GM23248 (cell line): Measurements from ENCODE around the gene SYNE2. TPM values are rescaled to one million over a fixed set of nuclear protein-coding genes. Genes with fewer than 3 reads are reported as not detected.

Experiments used
- DNase-seq: peaks from one replicate; pipeline ENCODE4 v3.0.0-alpha.2; 2015
- H2AFZ ChIP-seq: fragments of 200-600 bp; sonication (generic); 2 replicates; pipeline ENCODE4 v1.6.1; 2016; ENCODE audit warnings: antibody characterized with exemption
- H3F3A ChIP-seq: fragments of 200-600 bp; sonication (generic); 2 replicates; pipeline ENCODE4 v1.6.1; 2016; ENCODE audit warnings: mild to moderate bottlenecking, antibody characterized with exemption, mixed run types; ENCODE audit not compliant: insufficient read depth
- H3K27ac ChIP-seq: fragments of 200-600 bp; sonication (generic); 2 replicates; pipeline ENCODE4 v1.5.1; 2016; ENCODE audit warnings: mild to moderate bottlenecking
- H3K27me3 ChIP-seq: fragments of 200-600 bp; sonication (generic); replicated peaks from 2 replicates; pipeline ENCODE4 v1.6.1; 2016; ENCODE audit warnings: mild to moderate bottlenecking; ENCODE audit not compliant: insufficient read depth
- H3K36me3 ChIP-seq: fragments of 200-600 bp; sonication (generic); 2 replicates; pipeline ENCODE4 v1.6.1; 2016; ENCODE audit warnings: low read depth, mild to moderate bottlenecking
- H3K4me1 ChIP-seq: fragments of 200-600 bp; sonication (generic); 2 replicates; pipeline ENCODE4 v1.6.1; 2016; ENCODE audit warnings: mild to moderate bottlenecking; ENCODE audit not compliant: insufficient read depth
- H3K4me2 ChIP-seq: fragments of 200-600 bp; sonication (generic); one replicate; pipeline ENCODE4 v1.6.1; 2016; ENCODE audit warnings: mild to moderate bottlenecking; ENCODE audit not compliant: unreplicated experiment
- H3K4me3 ChIP-seq: fragments of 200-600 bp; sonication (generic); 2 replicates; pipeline ENCODE4 v1.5.1; 2016; ENCODE audit warnings: mild to moderate bottlenecking
- H3K79me2 ChIP-seq: fragments of 200-600 bp; sonication (generic); 2 replicates; pipeline ENCODE4 v1.6.1; 2016; ENCODE audit warnings: mild to moderate bottlenecking; ENCODE audit not compliant: insufficient read depth
- H3K9ac ChIP-seq: fragments of 200-600 bp; sonication (generic); 2 replicates; pipeline ENCODE4 v1.6.1; 2016; ENCODE audit warnings: mild to moderate bottlenecking
- H3K9me2 ChIP-seq: fragments of 200-600 bp; sonication (generic); 2 replicates; pipeline ENCODE4 v1.6.1; 2016; ENCODE audit warnings: mixed run types, mild to moderate bottlenecking, moderate library complexity; ENCODE audit not compliant: insufficient read depth
- H3K9me3 ChIP-seq: fragments of 200-600 bp; sonication (generic); one replicate; pipeline ENCODE4 v1.6.1; 2017; ENCODE audit warnings: low read depth
- H4K20me1 ChIP-seq: fragments of 200-600 bp; sonication (generic); 2 replicates; pipeline ENCODE4 v1.6.0; 2016; ENCODE audit not compliant: insufficient read depth
- EZH2 ChIP-seq: fragments of 200-600 bp; sonication (generic); IDR thresholded peaks from 2 replicates; pipeline ENCODE4 v1.6.1; 2018; ENCODE audit warnings: antibody characterized with exemption, mild to moderate bottlenecking; ENCODE audit not compliant: insufficient read depth, poor library complexity, severe bottlenecking
- EZH2phosphoT487 ChIP-seq: fragments of 200-600 bp; sonication (generic); IDR thresholded peaks from 2 replicates; pipeline ENCODE4 v1.6.1; 2018; ENCODE audit warnings: antibody characterized with exemption, moderate library complexity, mild to moderate bottlenecking, low read depth; ENCODE audit not compliant: insufficient read depth
- WGBS, 2 experiments: methylation state at CpG; one replicate each; pipeline ENCODE4 v1.1.6; 2015 to 2017; ENCODE audit warnings: low lambda C conversion rate in 2 of 2, low coverage in 1 of 2; ENCODE audit errors: missing lambda C conversion rate in 2 of 2; 5-methylcytosine and 5-hydroxymethylcytosine counted together
- in situ Hi-C: fragments of 300-500 bp; cut with MboI; formaldehyde crosslinking; loops from 2 replicates; pipeline ENCODE4 v1.15.0; 2020
- polyA plus RNA-seq: library from polyadenylated mRNA; unstranded; fragments of >200 nt; fragmentation: Nextera tagmentation; extraction: Ambion mirVana; gene quantifications from 2 replicates; pipeline ENCODE4 v1.2.1, GENCODE V29; 2016
- total RNA-seq: library from RNA; depleted of rRNA; stranded (reverse); fragments of >200 nt; shearing (Covaris generic); gene quantifications from 2 replicates; pipeline ENCODE4 v1.2.3, GENCODE V29; 2014

Gene SYNE2
- total and polyA plus RNA-seq, 2 experiments from 2014 or later = 2.8 to 4.4 TPM

DNA sequence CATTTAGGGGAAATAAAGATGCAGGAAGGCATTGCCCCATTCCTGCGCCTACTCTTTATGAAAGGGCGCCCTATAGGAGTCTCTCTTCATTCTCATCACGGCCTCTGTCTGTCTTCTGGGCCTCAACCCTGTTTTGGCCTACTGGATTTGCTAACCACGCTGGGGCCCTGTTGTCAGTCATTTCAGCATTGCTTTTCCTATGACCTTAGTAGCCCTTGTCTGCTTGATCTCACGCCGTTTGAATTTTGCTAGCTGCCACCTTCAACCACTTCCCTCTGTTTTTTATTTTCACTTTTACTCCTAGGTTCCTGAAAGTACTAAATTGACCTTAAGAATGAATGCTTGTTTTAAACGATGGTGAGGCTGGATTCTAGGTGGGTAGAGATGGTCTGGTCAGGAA lies 139.0 kb downstream of the SYNE2 start:
- Histone ChIP-seq H2AFZ (no peak overlapping the region), H3K27ac (no peak overlapping the region), H3K4me2 (no peak overlapping the region), H3K9ac (no peak overlapping the region), H3K27me3 (no peaks in the 10 kb centered on the region), H3K36me3 (no peaks in the 10 kb centered on the region), H4K20me1 (no peaks in the 10 kb centered on the region), H3F3A (no peaks in the 10 kb centered on the region), H3K9me3 (no peaks in the 10 kb centered on the region), H3K9me2 (no peaks in the 10 kb centered on the region), H3K4me3 (no peak overlapping the region), H3K79me2 (no peaks in the 10 kb centered on the region), H3K4me1 (no peaks in the 10 kb centered on the region)
- TF ChIP-seq EZH2phosphoT487 (no peak), EZH2 (no peak)
- no peak for DNase-seq
- WGBS, 2 experiments = 95 to 97% methylated on average over 7 of the region's 7 CpGs
- in situ Hi-C loops = no loop called here

GRCh38 chr14:63992858-63993257 lies 140.1 kb downstream of the SYNE2 start:
- 93 to 94% methylated on average over 6 of the region's 6 CpGs for WGBS, 2 experiments
- no peaks in the 10 kb centered on the region for H3F3A ChIP-seq
- no peaks in the 10 kb centered on the region for H4K20me1 ChIP-seq
- no peak for DNase-seq
- H2AFZ ChIP-seq = no peak overlapping the region
- no peaks in the 10 kb centered on the region for H3K9me3 ChIP-seq
- no peak overlapping the region for H3K4me3 ChIP-seq
- H3K36me3 ChIP-seq = no peaks in the 10 kb centered on the region
- H3K4me1 ChIP-seq = no peaks in the 10 kb centered on the region
- no peak for TF ChIP-seq EZH2phosphoT487
- TF ChIP-seq EZH2 = no peak
- no peak overlapping the region for H3K27ac ChIP-seq
- in situ Hi-C loops = no loop called here
- H3K9me2 ChIP-seq = no peaks in the 10 kb centered on the region
- H3K9ac ChIP-seq = no peak overlapping the region
- H3K4me2 ChIP-seq = no peak overlapping the region
- H3K27me3 ChIP-seq = no peaks in the 10 kb centered on the region
- H3K79me2 ChIP-seq = no peaks in the 10 kb centered on the region

DNA sequence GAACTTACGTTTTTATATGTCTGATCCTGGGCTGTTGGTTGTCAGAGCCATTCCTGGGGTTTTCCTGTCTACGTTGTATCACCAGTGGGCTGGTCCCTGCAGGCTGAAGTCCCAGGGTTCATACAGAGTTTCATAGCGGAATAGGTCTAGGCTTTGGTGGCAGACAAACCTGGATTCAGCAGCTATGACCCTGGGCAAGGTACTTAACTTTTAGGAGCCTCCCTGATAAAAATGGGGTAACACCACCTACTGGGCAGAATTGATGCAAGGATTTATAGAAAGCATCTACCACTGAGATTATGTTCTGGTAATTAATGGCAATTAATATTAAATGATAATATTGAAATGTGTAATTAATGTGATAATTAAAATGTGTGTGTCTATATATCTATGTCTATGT lies 141.2 kb downstream of the SYNE2 start:
- WGBS, 2 experiments = 74 to 78% methylated on average over 3 of the region's 3 CpGs
- Histone ChIP-seq H3K9me2 (no peaks in the 10 kb centered on the region), H3K4me1 (no peaks in the 10 kb centered on the region), H3K9ac (no peak overlapping the region), H3K9me3 (no peaks in the 10 kb centered on the region), H3K36me3 (no peaks in the 10 kb centered on the region), H2AFZ (no peak overlapping the region), H3K4me2 (no peak overlapping the region), H3K79me2 (no peaks in the 10 kb centered on the region), H4K20me1 (no peaks in the 10 kb centered on the region), H3K4me3 (no peak overlapping the region), H3K27ac (no peak overlapping the region), H3K27me3 (no peaks in the 10 kb centered on the region), H3F3A (no peaks in the 10 kb centered on the region)
- TF ChIP-seq EZH2 (no peak), EZH2phosphoT487 (no peak)
- in situ Hi-C loops = no loop called here
- DNase-seq = no peak

- no peaks in the 10 kb centered on the region for H3K79me2 ChIP-seq
- no peak for TF ChIP-seq EZH2phosphoT487
- no peak for TF ChIP-seq EZH2
- in situ Hi-C loops = no loop called here
- no peaks in the 10 kb centered on the region for H3K9me3 ChIP-seq
- H3K27me3 ChIP-seq = no peaks in the 10 kb centered on the region
- H4K20me1 ChIP-seq = no peaks in the 10 kb centered on the region
- no peak overlapping the region for H3K4me3 ChIP-seq
- no peak for DNase-seq
- H3F3A ChIP-seq = no peaks in the 10 kb centered on the region
- no peak overlapping the region for H3K9ac ChIP-seq
- no peak overlapping the region for H3K27ac ChIP-seq
- no peaks in the 10 kb centered on the region for H3K36me3 ChIP-seq
- no peaks in the 10 kb centered on the region for H3K9me2 ChIP-seq
- H2AFZ ChIP-seq = no peak overlapping the region
- no peak overlapping the region for H3K4me2 ChIP-seq
- 90 to 93% methylated on average over 4 of the region's 4 CpGs for WGBS, 2 experiments
- no peaks in the 10 kb centered on the region for H3K4me1 ChIP-seq
Observed at GRCh38 chr14:63995285-63995684, 142.5 kb downstream of the SYNE2 start.

- in situ Hi-C loops = no loop called here
Observed at GRCh38 chr14:63996016-63996415, 143.2 kb downstream of the SYNE2 start.

More at GRCh38 chr14:63996016-63996415, 143.2 kb downstream of the SYNE2 start:
- no peaks in the 10 kb centered on the region for H3F3A ChIP-seq
- no peak overlapping the region for H3K9ac ChIP-seq
- H3K36me3 ChIP-seq = no peaks in the 10 kb centered on the region
- no peaks in the 10 kb centered on the region for H4K20me1 ChIP-seq
- H3K9me3 ChIP-seq = no peaks in the 10 kb centered on the region
- no peak overlapping the region for H3K4me3 ChIP-seq
- H3K79me2 ChIP-seq = no peaks in the 10 kb centered on the region
- H3K27me3 ChIP-seq = no peaks in the 10 kb centered on the region
- H3K4me2 ChIP-seq = no peak overlapping the region
- no peak for DNase-seq
- WGBS, 2 experiments = 69 to 80% methylated on average over 4 of the region's 4 CpGs
- H3K4me1 ChIP-seq = no peaks in the 10 kb centered on the region
- TF ChIP-seq EZH2phosphoT487 = no peak
- no peak for TF ChIP-seq EZH2
- no peak overlapping the region for H2AFZ ChIP-seq
- H3K27ac ChIP-seq = no peak overlapping the region
- H3K9me2 ChIP-seq = no peaks in the 10 kb centered on the region
